Measurements from ENCODE around the gene SLC66A1.

SLC66A1 gene

DNA sequence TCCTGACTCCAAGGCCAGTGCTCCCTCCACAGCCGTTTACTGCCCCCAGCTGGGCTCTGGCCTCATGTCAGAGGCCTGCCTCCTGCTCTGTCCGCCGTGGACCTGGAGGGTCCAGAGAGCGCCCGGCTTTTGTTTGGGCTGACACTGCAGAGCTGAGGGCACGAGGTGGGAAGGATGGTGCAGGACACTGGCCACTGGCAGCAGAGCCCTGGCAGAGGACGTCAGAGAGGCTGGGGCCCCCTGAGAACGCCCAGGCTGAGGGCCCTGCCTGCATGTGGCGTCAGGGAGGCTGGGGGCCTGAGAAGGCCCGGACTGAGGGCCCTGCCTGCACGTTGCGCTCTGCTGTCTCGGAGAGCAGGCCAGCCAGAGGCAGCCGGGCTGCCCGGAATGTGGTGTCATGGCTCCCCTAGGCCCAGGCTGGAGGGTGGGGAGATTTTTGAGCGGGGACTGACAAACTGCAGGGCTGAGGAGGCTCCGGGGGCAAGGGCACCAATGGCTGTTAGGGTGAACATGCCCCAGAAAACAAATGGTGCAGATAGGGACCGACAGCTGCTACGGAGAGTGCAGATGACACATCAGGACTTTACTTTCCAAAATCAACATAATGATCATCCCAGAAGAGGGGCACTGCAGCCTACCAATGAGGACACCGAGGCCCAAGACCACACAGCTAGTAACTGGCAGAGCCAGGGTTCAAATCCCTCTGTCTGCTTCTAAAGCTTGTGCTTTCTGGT lies 31.7 kb downstream of the SLC66A1 start:
- Histone ChIP-seq H3K36me3 (ENCODE audit: low read depth) (peaks cover 29% of the 10 kb centered on the region), H3K27me3 (ENCODE audit: insufficient read depth, poor library complexity, severe bottlenecking) (no peaks in the 10 kb centered on the region), H3K4me3 (ENCODE audit: severe bottlenecking) (no peak overlapping the region), H3K9me3 (ENCODE audit: severe bottlenecking) (no peaks in the 10 kb centered on the region), H3K27ac (ENCODE audit: poor library complexity, severe bottlenecking) (no peak overlapping the region), H3K4me1 (ENCODE audit: insufficient read depth, poor library complexity, severe bottlenecking) (no peaks in the 10 kb centered on the region)
- TF ChIP-seq, protein P1, sequence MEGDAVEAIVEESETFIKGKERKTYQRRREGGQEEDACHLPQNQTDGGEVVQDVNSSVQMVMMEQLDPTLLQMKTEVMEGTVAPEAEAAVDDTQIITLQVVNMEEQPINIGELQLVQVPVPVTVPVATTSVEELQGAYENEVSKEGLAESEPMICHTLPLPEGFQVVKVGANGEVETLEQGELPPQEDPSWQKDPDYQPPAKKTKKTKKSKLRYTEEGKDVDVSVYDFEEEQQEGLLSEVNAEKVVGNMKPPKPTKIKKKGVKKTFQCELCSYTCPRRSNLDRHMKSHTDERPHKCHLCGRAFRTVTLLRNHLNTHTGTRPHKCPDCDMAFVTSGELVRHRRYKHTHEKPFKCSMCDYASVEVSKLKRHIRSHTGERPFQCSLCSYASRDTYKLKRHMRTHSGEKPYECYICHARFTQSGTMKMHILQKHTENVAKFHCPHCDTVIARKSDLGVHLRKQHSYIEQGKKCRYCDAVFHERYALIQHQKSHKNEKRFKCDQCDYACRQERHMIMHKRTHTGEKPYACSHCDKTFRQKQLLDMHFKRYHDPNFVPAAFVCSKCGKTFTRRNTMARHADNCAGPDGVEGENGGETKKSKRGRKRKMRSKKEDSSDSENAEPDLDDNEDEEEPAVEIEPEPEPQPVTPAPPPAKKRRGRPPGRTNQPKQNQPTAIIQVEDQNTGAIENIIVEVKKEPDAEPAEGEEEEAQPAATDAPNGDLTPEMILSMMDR (IDR thresholded peaks at IDR 0.05; ENCODE audit: poor library complexity, severe bottlenecking), result no peak
- DNase-seq (ENCODE audit: low spot score), result peak; percentile 57
- ATAC-seq (ENCODE audit: low read depth), result no peak

DNA sequence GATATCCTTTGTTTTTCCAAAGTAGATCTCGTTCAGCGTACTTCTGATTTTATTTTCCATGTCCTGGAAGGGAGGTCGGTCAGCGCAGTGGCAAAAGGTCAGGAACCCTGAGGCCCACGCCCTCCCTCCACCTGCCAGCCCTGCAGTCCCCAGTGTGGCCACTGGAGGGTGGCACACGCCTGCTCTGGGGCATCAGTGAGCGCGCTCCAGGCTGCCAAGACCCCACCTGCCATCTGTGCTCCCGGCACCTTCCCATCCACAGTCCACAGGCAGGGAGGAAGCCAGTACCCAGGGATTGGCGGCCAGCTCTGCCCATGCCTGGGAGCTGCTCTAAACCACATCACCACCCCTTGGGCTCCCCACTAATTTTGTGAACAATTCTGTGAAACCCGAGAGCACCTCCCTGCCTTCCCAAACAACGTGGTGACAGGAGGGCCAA lies 32.3 kb downstream of the SLC66A1 start:
- Histone ChIP-seq H3K27ac (ENCODE audit: poor library complexity, severe bottlenecking) (no peak overlapping the region), H3K36me3 (ENCODE audit: low read depth) (peaks cover 35% of the 10 kb centered on the region), H3K9me3 (ENCODE audit: severe bottlenecking) (no peaks in the 10 kb centered on the region), H3K27me3 (ENCODE audit: insufficient read depth, poor library complexity, severe bottlenecking) (no peaks in the 10 kb centered on the region), H3K4me3 (ENCODE audit: severe bottlenecking) (no peak overlapping the region), H3K4me1 (ENCODE audit: insufficient read depth, poor library complexity, severe bottlenecking) (no peaks in the 10 kb centered on the region)
- ATAC-seq (ENCODE audit: low read depth) (peak; percentile 59), DNase-seq (ENCODE audit: low spot score) (no peak)
- TF ChIP-seq, protein P1 (IDR thresholded peaks at IDR 0.05; ENCODE audit: poor library complexity, severe bottlenecking), result peak; percentile 80

DNA sequence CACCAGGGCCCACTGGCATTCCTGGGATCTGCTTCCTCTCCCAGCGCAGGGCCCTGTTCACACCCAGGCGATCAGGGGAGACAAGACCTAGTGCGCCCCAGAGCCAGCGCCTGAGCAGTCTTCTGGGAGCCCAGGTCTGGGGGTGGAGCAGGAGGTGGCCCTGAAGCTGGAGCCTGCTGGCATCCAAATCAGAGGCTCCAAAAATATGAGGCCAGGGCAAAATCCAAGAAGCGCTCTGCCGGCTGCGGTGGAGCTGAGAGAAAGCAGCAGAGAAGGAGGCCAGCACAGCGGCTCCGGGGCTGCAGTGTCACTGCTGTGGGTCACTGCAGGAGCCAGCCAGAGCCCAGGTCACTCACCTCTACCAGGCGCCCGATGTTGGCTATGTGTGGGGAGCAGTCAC lies 32.7 kb downstream of the SLC66A1 start:
- Histone ChIP-seq H3K4me3 (ENCODE audit: severe bottlenecking) (no peak overlapping the region), H3K27ac (ENCODE audit: poor library complexity, severe bottlenecking) (no peak overlapping the region), H3K4me1 (ENCODE audit: insufficient read depth, poor library complexity, severe bottlenecking) (no peaks in the 10 kb centered on the region), H3K27me3 (ENCODE audit: insufficient read depth, poor library complexity, severe bottlenecking) (no peaks in the 10 kb centered on the region), H3K36me3 (ENCODE audit: low read depth) (peaks cover 38% of the 10 kb centered on the region), H3K9me3 (ENCODE audit: severe bottlenecking) (no peaks in the 10 kb centered on the region)
- no peak for ATAC-seq (ENCODE audit: low read depth)
- TF ChIP-seq, protein P1 (IDR thresholded peaks at IDR 0.05; ENCODE audit: poor library complexity, severe bottlenecking), result no peak
- no peak for DNase-seq (ENCODE audit: low spot score)

DNA sequence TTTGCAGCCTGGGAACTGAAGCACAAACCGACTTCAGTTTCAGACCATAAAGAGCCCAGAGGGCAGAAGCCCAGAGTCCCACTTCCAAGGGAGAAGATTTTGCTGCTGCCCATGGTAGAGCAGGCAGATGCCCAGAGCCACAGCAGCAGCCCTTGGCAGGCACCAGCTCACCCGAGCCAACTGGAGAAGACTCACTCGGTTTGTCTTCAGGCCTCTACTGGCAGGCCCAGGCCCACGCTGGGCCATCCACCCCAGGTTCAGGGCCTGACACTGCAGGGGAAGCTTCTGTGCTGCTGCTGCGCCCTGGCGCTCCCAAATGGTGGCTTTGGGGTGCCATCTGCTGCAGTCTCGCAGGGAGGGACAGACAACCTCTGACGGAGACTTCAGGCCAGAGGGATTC lies 33.3 kb downstream of the SLC66A1 start:
- no peaks in the 10 kb centered on the region for H3K4me1 ChIP-seq (ENCODE audit: insufficient read depth, poor library complexity, severe bottlenecking)
- DNase-seq (ENCODE audit: low spot score) (no peak), ATAC-seq (ENCODE audit: low read depth) (no peak)
- peaks cover 43% of the 10 kb centered on the region for H3K36me3 ChIP-seq (ENCODE audit: low read depth)
- TF ChIP-seq, protein P1 (IDR thresholded peaks at IDR 0.05; ENCODE audit: poor library complexity, severe bottlenecking), result no peak
- H3K4me3 ChIP-seq (ENCODE audit: severe bottlenecking), result no peak overlapping the region
- no peaks in the 10 kb centered on the region for H3K9me3 ChIP-seq (ENCODE audit: severe bottlenecking)
- H3K27ac ChIP-seq (ENCODE audit: poor library complexity, severe bottlenecking), result no peak overlapping the region
- no peaks in the 10 kb centered on the region for H3K27me3 ChIP-seq (ENCODE audit: insufficient read depth, poor library complexity, severe bottlenecking)

DNA sequence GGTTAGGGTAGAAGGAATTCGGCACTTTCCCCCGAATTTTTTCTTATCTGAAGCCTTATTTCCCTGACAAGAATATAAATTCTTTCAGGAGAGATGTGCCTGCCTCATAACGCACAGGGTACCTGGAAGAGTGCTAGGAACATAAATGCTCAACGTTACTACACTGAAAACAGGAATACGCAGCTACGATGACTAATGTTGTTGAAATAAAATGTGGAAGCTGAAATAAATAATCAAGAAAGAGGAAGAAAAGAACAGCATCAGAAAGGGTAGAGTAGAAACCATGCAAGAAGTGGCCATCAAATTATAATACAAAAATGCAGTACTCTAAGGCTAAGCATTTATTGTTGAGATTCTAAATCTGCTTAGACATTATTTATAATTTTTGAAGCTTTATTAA lies 33.9 kb downstream of the SLC66A1 start:
- DNase-seq (ENCODE audit: low spot score) (no peak), ATAC-seq (ENCODE audit: low read depth) (no peak)
- TF ChIP-seq, protein P1 (IDR thresholded peaks at IDR 0.05; ENCODE audit: poor library complexity, severe bottlenecking), result no peak
- Histone ChIP-seq H3K9me3 (ENCODE audit: severe bottlenecking) (no peaks in the 10 kb centered on the region), H3K27ac (ENCODE audit: poor library complexity, severe bottlenecking) (no peak overlapping the region), H3K4me3 (ENCODE audit: severe bottlenecking) (no peak overlapping the region), H3K36me3 (ENCODE audit: low read depth) (peaks cover 40% of the 10 kb centered on the region), H3K4me1 (ENCODE audit: insufficient read depth, poor library complexity, severe bottlenecking) (no peaks in the 10 kb centered on the region), H3K27me3 (ENCODE audit: insufficient read depth, poor library complexity, severe bottlenecking) (no peaks in the 10 kb centered on the region)

Measured in RWPE2 (cell line).